Type B pancreatic cell (in vitro differentiated cells): ENCODE measurements around the gene GLRX. TPM values are rescaled to one million over a fixed set of nuclear protein-coding genes. Genes with fewer than 3 reads are reported as not detected.

Experiments used
- DNase-seq: peaks from one replicate; pipeline ENCODE4 v3.0.0; 2021; ENCODE audit warnings: mixed read lengths; ENCODE audit not compliant: unreplicated experiment; ENCODE audit errors: extremely low spot score
- H3K27ac Mint-ChIP-seq: 2 replicates; pipeline ENCODE4 v1.8.0; 2021; ENCODE audit warnings: mild to moderate bottlenecking, mixed read lengths
- H3K27me3 Mint-ChIP-seq: 2 replicates; pipeline ENCODE4 v1.8.0; 2021; ENCODE audit warnings: mixed read lengths
- H3K36me3 Mint-ChIP-seq: 2 replicates; pipeline ENCODE4 v1.8.0; 2021; ENCODE audit warnings: mixed read lengths
- H3K4me1 Mint-ChIP-seq: one replicate; pipeline ENCODE4 v1.8.0; 2021; ENCODE audit warnings: mixed read lengths; ENCODE audit not compliant: unreplicated experiment
- H3K4me3 Mint-ChIP-seq: 2 replicates; pipeline ENCODE4 v1.8.0; 2021; ENCODE audit warnings: mild to moderate bottlenecking, mixed read lengths
- H3K9me3 Mint-ChIP-seq: 2 replicates; pipeline ENCODE4 v1.8.0; 2021; ENCODE audit warnings: mixed read lengths
- total RNA-seq: library from RNA; stranded (reverse); gene quantifications from 2 replicates; pipeline ENCODE4 v1.2.1, GENCODE V29; 2021; ENCODE audit warnings: low replicate concordance
- TF ChIP-seq, protein P1 (sequence below): fragments of 200-600 bp; sonication (generic); conservative IDR thresholded peaks from 2 replicates; pipeline ENCODE4 v1.5.0; 2021; ENCODE audit warnings: antibody characterized with exemption, mild to moderate bottlenecking

Gene GLRX
- total RNA-seq, 1 donor from 2014 or later: 18.7 TPM

DNA sequence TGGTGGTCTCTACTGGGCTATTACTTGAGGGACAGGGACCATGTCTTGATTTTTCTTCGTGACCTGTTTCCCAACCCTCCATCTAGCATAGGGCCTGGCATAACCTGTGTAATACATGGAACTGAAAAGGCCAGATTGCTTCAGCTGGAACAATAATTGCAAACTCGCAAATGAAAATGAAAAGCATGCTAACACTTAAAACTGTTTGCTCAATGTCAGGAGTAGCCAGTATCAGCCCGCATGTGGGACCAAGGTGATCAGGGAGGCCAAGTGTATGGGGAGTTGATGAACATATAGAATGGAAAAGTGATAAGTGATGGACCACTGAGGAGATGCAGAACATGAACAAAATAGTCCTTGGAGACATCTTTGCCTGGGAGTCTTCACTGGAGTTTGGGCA, 25.2 kb downstream of the GLRX start:
- Mint-ChIP-seq H3K4me3 (no peak overlapping the region), H3K36me3 (peaks cover 17% of the 10 kb centered on the region)
- TF ChIP-seq, protein P1, sequence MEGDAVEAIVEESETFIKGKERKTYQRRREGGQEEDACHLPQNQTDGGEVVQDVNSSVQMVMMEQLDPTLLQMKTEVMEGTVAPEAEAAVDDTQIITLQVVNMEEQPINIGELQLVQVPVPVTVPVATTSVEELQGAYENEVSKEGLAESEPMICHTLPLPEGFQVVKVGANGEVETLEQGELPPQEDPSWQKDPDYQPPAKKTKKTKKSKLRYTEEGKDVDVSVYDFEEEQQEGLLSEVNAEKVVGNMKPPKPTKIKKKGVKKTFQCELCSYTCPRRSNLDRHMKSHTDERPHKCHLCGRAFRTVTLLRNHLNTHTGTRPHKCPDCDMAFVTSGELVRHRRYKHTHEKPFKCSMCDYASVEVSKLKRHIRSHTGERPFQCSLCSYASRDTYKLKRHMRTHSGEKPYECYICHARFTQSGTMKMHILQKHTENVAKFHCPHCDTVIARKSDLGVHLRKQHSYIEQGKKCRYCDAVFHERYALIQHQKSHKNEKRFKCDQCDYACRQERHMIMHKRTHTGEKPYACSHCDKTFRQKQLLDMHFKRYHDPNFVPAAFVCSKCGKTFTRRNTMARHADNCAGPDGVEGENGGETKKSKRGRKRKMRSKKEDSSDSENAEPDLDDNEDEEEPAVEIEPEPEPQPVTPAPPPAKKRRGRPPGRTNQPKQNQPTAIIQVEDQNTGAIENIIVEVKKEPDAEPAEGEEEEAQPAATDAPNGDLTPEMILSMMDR: no peak

DNA sequence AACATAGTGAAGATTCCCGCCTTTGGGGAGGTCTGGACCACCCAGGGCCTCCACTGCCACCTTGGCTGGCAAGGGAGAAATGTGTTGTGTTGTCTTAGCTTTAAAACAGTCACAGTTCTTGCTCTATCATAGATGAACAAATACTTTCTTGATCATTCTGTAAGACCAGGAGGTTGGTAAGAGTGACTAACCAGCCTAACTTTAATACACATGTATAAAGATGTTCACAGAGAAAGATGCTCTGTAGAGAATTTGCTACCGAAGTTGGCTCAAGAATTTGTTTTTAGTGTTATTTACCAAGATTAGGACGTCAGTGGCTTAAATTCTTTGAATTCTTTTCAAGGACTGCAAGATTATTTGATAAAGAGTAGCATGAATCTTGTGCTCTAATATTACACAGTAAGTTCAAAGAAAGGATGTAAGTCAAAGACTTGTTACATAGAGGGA, 28.4 kb downstream of the GLRX start:
- no peak overlapping the region for H3K4me3 Mint-ChIP-seq
- no peaks in the 10 kb centered on the region for H3K27me3 Mint-ChIP-seq
- no peak for DNase-seq
- peaks cover 29% of the 10 kb centered on the region for H3K36me3 Mint-ChIP-seq
- no peak overlapping the region for H3K27ac Mint-ChIP-seq
- TF ChIP-seq, protein P1: no peak
- peaks cover 3% of the 10 kb centered on the region for H3K9me3 Mint-ChIP-seq
- H3K4me1 Mint-ChIP-seq: peaks cover 10% of the 10 kb centered on the region

More for the DNA sequence above, 25.2 kb downstream of the GLRX start:
- no peaks in the 10 kb centered on the region for H3K27me3 Mint-ChIP-seq
- H3K4me1 Mint-ChIP-seq: peaks cover 10% of the 10 kb centered on the region
- H3K27ac Mint-ChIP-seq: no peak overlapping the region
- no peak for DNase-seq
- peaks cover 4% of the 10 kb centered on the region for H3K9me3 Mint-ChIP-seq

- Mint-ChIP-seq H3K27ac (no peak overlapping the region), H3K27me3 (no peaks in the 10 kb centered on the region), H3K4me3 (no peak overlapping the region), H3K4me1 (peaks cover 4% of the 10 kb centered on the region), H3K36me3 (peaks cover 31% of the 10 kb centered on the region), H3K9me3 (no peaks in the 10 kb centered on the region)
- TF ChIP-seq, protein P1: no peak
- no peak for DNase-seq
These were observed 30.8 kb downstream of the GLRX start for GRCh38 chr5:95791751-95792150.

DNA sequence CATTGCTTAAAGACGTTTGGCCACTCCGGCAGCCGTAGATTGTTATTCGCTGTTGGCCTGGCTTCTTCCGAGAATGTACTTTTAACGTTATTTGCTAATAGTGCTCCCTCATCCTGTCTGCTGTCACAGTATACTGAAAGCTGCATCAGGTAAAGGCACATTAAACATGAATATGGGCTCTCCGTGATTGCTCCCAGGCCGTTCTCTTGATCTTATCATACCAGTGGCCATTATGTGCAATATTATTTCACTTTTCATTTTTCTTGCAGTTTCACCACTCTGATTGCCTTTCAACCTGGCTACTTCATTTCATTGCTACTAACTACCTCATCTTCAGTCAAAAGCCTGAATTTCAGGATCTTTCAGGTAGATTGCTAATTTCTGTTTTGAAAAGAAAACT, 34.0 kb downstream of the GLRX start:
- no peak overlapping the region for H3K4me3 Mint-ChIP-seq
- no peak for DNase-seq
- H3K27me3 Mint-ChIP-seq: no peaks in the 10 kb centered on the region
- H3K36me3 Mint-ChIP-seq: peaks cover 45% of the 10 kb centered on the region
- no peaks in the 10 kb centered on the region for H3K9me3 Mint-ChIP-seq
- H3K4me1 Mint-ChIP-seq: no peaks in the 10 kb centered on the region
- TF ChIP-seq, protein P1: no peak
- no peak overlapping the region for H3K27ac Mint-ChIP-seq

GRCh38 chr5:95786821-95787418, 35.6 kb downstream of the GLRX start:
- TF ChIP-seq, protein P1: no peak
- Mint-ChIP-seq H3K4me1 (no peaks in the 10 kb centered on the region), H3K36me3 (peaks cover 48% of the 10 kb centered on the region)

More at GRCh38 chr5:95786821-95787418, 35.6 kb downstream of the GLRX start:
- Mint-ChIP-seq H3K9me3 (no peaks in the 10 kb centered on the region), H3K4me3 (no peak overlapping the region), H3K27me3 (no peaks in the 10 kb centered on the region), H3K27ac (no peak overlapping the region)
- no peak for DNase-seq
